Endothelial cell of umbilical vein (primary cell): ENCODE measurements around the gene PASK. TPM values are rescaled to one million over a fixed set of nuclear protein-coding genes. Genes with fewer than 3 reads are reported as not detected.

Experiments used
- BruUV-seq: library from RNA; stranded (reverse); fragments of 400-500 nt; replicated peaks from 2 replicates; lab custom pipeline; 2021; lab: Mats Ljungman, UMichigan
- CTCF ChIA-PET: fragments of 300-600, 350-600 bp; sonication (Branson Sonifier 250); formaldehyde crosslinking; loops from one replicate; lab custom pipeline; 2021; ENCODE audit warnings: antibody characterized with exemption, inconsistent platforms; lab: Charles Lee
- POLR2A ChIA-PET: fragments of 300-600, 350-600 bp; sonication (Branson Sonifier 250); formaldehyde crosslinking; loops from one replicate; lab custom pipeline; 2021; ENCODE audit warnings: antibody characterized with exemption, inconsistent platforms; lab: Charles Lee
- DNase-seq: peaks from one replicate; pipeline ENCODE4 v3.0.0-alpha.2; 2011; ENCODE audit warnings: low read depth, low spot score
- FAIRE-seq: peaks from 2 replicates; lab custom pipeline; 2011; peaks lifted over from hg19 to GRCh38; lab: Jason Lieb, UNC
- H2AFZ ChIP-seq: 2 replicates; pipeline ENCODE4 v1.6.0; 2012; ENCODE audit warnings: low read depth, low read length, control low read depth, inconsistent platforms
- H3K27ac ChIP-seq: 2 replicates; pipeline ENCODE4 v1.5.1; 2011; ENCODE audit warnings: low read depth, mild to moderate bottlenecking, control low read depth, low read length, moderate library complexity; ENCODE audit not compliant: insufficient read depth
- H3K27me3 ChIP-seq, 2 experiments: 2 replicates each; pipeline versions ENCODE4 v1.6.0 to v1.6.1; 2011; ENCODE audit warnings: low read length in 2 of 2, mixed read lengths in 1 of 2; ENCODE audit not compliant: control insufficient read depth in 2 of 2, insufficient read depth in 2 of 2
- H3K36me3 ChIP-seq, 2 experiments: 2 replicates in 1 of 2; 3 replicates in 1 of 2; pipeline ENCODE4 v1.5.1; 2011; ENCODE audit warnings: low read length in 2 of 2, mild to moderate bottlenecking in 1 of 2, moderate library complexity in 1 of 2; ENCODE audit not compliant: control insufficient read depth in 2 of 2, insufficient read depth in 2 of 2; ENCODE audit errors: extremely low read depth in 1 of 2
- H3K4me1 ChIP-seq: 3 replicates; pipeline ENCODE4 v1.5.1; 2011; ENCODE audit warnings: mild to moderate bottlenecking, low read length; ENCODE audit not compliant: control insufficient read depth, insufficient read depth; ENCODE audit errors: extremely low read depth
- H3K4me2 ChIP-seq: 2 replicates; pipeline ENCODE4 v1.6.1; 2011; ENCODE audit warnings: low read length, control low read depth, mixed read lengths; ENCODE audit not compliant: insufficient read depth
- H3K4me3 ChIP-seq, 3 experiments: fragments of 200-600 bp in 1 of 3; sonication (generic), shearing (Covaris generic) in 1 of 3; replicated peaks in 1 of 3; 2 replicates each; pipeline ENCODE4 v1.5.1; 2011 to 2016; ENCODE audit warnings: control low read depth in 3 of 3, low read length in 3 of 3, mild to moderate bottlenecking in 2 of 3, inconsistent platforms in 1 of 3, low read depth in 1 of 3, moderate library complexity in 1 of 3; ENCODE audit not compliant: insufficient read depth in 1 of 3
- H3K79me2 ChIP-seq: 2 replicates; pipeline ENCODE4 v1.6.0; 2012; ENCODE audit warnings: low read length, inconsistent platforms; ENCODE audit not compliant: control insufficient read depth, insufficient read depth
- H3K9ac ChIP-seq: replicated peaks from 2 replicates; pipeline ENCODE3; 2011; ENCODE audit warnings: low read length, control low read depth; ENCODE audit not compliant: insufficient read depth; ENCODE audit errors: extremely low read depth
- H3K9me1 ChIP-seq: replicated peaks from 3 replicates; pipeline ENCODE4 v1.6.0; 2011; ENCODE audit warnings: mild to moderate bottlenecking, low read length; ENCODE audit not compliant: control insufficient read depth, insufficient read depth; ENCODE audit errors: extremely low read depth
- H3K9me3 ChIP-seq: replicated peaks from 2 replicates; pipeline ENCODE4 v1.5.1; 2012; ENCODE audit warnings: low read length, inconsistent platforms; ENCODE audit not compliant: control insufficient read depth, insufficient read depth
- H4K20me1 ChIP-seq: replicated peaks from 2 replicates; pipeline ENCODE3; 2011; ENCODE audit warnings: mild to moderate bottlenecking, low read length; ENCODE audit not compliant: control insufficient read depth, insufficient read depth; ENCODE audit errors: extremely low read depth
- CTCF ChIP-seq, 2 donors: IDR thresholded peaks; 1 replicate in 1 of 2; 2 replicates in 1 of 2; pipeline ENCODE4 v1.5.1; 2011; ENCODE audit warnings: low read length in 2 of 2, mild to moderate bottlenecking in 2 of 2, moderate library complexity in 2 of 2, control low read depth in 1 of 2, inconsistent platforms in 1 of 2, low read depth in 1 of 2; ENCODE audit not compliant: insufficient read depth in 1 of 2; ENCODE audit errors: extremely low read depth in 1 of 2
- MAX ChIP-seq: IDR thresholded peaks from 2 replicates; pipeline ENCODE4 v1.6.1; 2011; ENCODE audit not compliant: insufficient read depth, insufficient read length
- MYC ChIP-seq: IDR thresholded peaks from one replicate; pipeline ENCODE4 v1.6.1; 2011; ENCODE audit warnings: mild to moderate bottlenecking, low read depth, low read length
- dilution Hi-C: fragments of 300-500 bp; cut with MboI; formaldehyde crosslinking; loops from one replicate; pipeline ENCODE4 v1.15.0; 2019; ENCODE audit warnings: low sequenced_read_pairs; ENCODE audit not compliant: extremely low pct_ligation_motif_present
- intact Hi-C: fragments of 100-400 bp; cut with micrococcal nuclease; formaldehyde crosslinking; loops from one replicate; pipeline ENCODE4 v1.10.0; 2022
- polyA plus RNA-seq, 4 experiments: library from polyadenylated mRNA; depleted of rRNA in 3 of 4; stranded (reverse) in 3 of 4; unstranded in 1 of 4; fragments of >200 nt; gene quantifications; 2 replicates each; pipeline versions ENCODE4 v1.2.1 to v1.2.3, GENCODE V29; 2011 to 2012; ENCODE audit warnings: missing spikeins in 1 of 4
- total RNA-seq: library from RNA; stranded (reverse); gene quantifications from 2 replicates; pipeline ENCODE4 v1.2.3, GENCODE V29; 2021

Gene PASK
- total and polyA plus RNA-seq, 2 donors (not counting 3 experiments of a cell fraction or from before 2014, with no cell fraction given), result 5.7 to 17.3 TPM

- CTCF ChIA-PET, result no interaction called here
Observed at GRCh38 chr2:241072151-241072550, 77.1 kb downstream of the PASK start.

More at GRCh38 chr2:241072151-241072550, 77.1 kb downstream of the PASK start:
- dilution Hi-C loops, result no loop called here
- Histone ChIP-seq H3K36me3 (peaks cover 0 to 2% of the 10 kb centered on the region in 2 experiments), H3K79me2 (no peaks in the 10 kb centered on the region), H3K9me1 (no peaks in the 10 kb centered on the region), H3K9me3 (no peaks in the 10 kb centered on the region), H3K4me1 (no peaks in the 10 kb centered on the region), H2AFZ (no peak overlapping the region), H3K4me3 (no peak overlapping the region), H3K27me3 (no peaks in the 10 kb centered on the region), H3K9ac (no peak overlapping the region), H3K4me2 (no peak overlapping the region), H3K27ac (no peak overlapping the region), H4K20me1 (no peaks in the 10 kb centered on the region)
- intact Hi-C loops, result loop anchor here (10.0 kb wide), 1 partner anchor 157 kb away; no protein-coding TSS in a partner anchor
- no peak for DNase-seq
- no TSS peak for BruUV-seq
- FAIRE-seq, result no peak
- POLR2A ChIA-PET, result no interaction called here
- TF ChIP-seq MAX (no peak), CTCF (IDR thresholded peaks at IDR 0.05; ENCODE audit: extremely low read depth in 1 of 2, insufficient read depth in 1 of 2, low read depth in 1 of 2, low read length in 2 of 2) (no peak), MYC (no peak)
